ENCODE measurements around the gene SHLD2. TPM values are rescaled to one million over a fixed set of nuclear protein-coding genes. Genes with fewer than 3 reads are reported as not detected.
A peak's percentile ranks its signal among the peaks of the same experiment; 100 is the strongest.

SHLD2 gene
- total RNA-seq, 1 donor from 2014 or later: 28.7 TPM

DNA sequence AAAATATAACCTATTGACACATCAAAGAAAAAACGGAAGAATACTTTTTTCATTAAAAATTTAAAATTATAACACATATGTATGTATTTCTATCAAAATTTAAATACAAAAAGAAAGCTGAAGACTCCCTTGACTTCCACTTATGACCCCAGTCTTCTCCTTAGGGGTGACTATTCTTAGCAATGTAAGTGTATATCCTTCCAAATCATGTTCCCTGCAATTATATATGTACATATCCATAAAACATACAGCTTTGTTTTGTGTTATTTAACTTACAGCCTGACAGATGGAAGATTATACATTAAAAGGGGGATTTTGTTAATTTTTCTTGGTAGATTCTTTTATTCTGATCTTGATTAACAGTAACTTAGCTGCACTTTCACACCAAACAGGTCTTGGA is 9.5 kb upstream of the SHLD2 start:
- Histone ChIP-seq H3K36me3 (ENCODE audit: control insufficient read depth, insufficient read depth, low read length) (peaks cover 6% of the 10 kb centered on the region), H3K27me3 (ENCODE audit: control insufficient read depth, insufficient read depth, low read length) (no peaks in the 10 kb centered on the region), H3K4me3 (ENCODE audit: low read depth, low read length) (no peak overlapping the region)
- TF ChIP-seq, protein P1, sequence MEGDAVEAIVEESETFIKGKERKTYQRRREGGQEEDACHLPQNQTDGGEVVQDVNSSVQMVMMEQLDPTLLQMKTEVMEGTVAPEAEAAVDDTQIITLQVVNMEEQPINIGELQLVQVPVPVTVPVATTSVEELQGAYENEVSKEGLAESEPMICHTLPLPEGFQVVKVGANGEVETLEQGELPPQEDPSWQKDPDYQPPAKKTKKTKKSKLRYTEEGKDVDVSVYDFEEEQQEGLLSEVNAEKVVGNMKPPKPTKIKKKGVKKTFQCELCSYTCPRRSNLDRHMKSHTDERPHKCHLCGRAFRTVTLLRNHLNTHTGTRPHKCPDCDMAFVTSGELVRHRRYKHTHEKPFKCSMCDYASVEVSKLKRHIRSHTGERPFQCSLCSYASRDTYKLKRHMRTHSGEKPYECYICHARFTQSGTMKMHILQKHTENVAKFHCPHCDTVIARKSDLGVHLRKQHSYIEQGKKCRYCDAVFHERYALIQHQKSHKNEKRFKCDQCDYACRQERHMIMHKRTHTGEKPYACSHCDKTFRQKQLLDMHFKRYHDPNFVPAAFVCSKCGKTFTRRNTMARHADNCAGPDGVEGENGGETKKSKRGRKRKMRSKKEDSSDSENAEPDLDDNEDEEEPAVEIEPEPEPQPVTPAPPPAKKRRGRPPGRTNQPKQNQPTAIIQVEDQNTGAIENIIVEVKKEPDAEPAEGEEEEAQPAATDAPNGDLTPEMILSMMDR (IDR thresholded peaks at IDR 0.05; ENCODE audit: insufficient read depth, low read length, severe bottlenecking): no peak
- no peak for DNase-seq (ENCODE audit: low read depth)
- FAIRE-seq: no peak

DNA sequence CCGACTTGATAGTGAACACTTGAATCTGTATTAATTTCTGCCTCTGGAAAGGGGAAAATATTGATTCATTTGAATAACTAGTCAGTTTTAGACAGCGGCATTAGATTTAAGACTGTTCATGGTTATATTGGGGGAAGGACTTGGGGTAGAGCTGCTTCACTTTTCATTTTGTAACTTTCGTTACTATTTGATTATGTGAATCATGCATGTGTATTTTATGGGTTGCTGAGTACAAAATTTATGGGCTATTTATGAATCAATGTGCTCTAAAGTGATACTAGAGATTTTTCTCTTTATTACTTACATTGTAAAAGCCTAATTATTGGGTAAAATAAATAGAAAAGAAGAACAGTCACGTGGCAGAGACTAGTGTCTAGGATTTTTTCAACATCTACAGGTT is 5.3 kb upstream of the SHLD2 start:
- TF ChIP-seq, protein P1 (IDR thresholded peaks at IDR 0.05; ENCODE audit: insufficient read depth, low read length, severe bottlenecking): no peak
- H3K4me3 ChIP-seq (ENCODE audit: low read depth, low read length): no peak overlapping the region
- H3K27me3 ChIP-seq (ENCODE audit: control insufficient read depth, insufficient read depth, low read length): no peaks in the 10 kb centered on the region
- peaks cover 6% of the 10 kb centered on the region for H3K36me3 ChIP-seq (ENCODE audit: control insufficient read depth, insufficient read depth, low read length)
- no peak for FAIRE-seq
- DNase-seq (ENCODE audit: low read depth): no peak

DNA sequence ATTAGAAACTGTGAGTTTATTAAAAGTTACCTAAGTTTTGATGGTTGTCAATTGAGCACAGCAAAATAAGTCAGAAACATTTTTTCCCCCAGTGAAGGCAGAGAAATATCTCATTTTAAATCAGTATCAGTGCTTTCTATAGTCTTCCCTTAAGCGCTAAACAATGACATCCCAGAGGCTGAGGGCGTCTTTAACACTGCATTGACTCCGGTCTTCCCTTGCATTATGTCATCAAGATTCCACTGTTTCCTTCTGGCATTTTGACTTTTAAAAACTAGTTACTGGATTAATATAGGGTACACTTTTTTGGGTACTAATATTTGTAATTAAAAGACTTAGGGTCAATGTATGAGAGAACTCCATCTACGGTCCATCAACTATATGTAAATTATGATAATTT is 4.2 kb upstream of the SHLD2 start:
- TF ChIP-seq, protein P1 (IDR thresholded peaks at IDR 0.05; ENCODE audit: insufficient read depth, low read length, severe bottlenecking): no peak
- FAIRE-seq (no peak), DNase-seq (ENCODE audit: low read depth) (no peak)
- no peak overlapping the region for H3K4me3 ChIP-seq (ENCODE audit: low read depth, low read length)
- H3K36me3 ChIP-seq (ENCODE audit: control insufficient read depth, insufficient read depth, low read length): peaks cover 6% of the 10 kb centered on the region
- no peaks in the 10 kb centered on the region for H3K27me3 ChIP-seq (ENCODE audit: control insufficient read depth, insufficient read depth, low read length)

DNA sequence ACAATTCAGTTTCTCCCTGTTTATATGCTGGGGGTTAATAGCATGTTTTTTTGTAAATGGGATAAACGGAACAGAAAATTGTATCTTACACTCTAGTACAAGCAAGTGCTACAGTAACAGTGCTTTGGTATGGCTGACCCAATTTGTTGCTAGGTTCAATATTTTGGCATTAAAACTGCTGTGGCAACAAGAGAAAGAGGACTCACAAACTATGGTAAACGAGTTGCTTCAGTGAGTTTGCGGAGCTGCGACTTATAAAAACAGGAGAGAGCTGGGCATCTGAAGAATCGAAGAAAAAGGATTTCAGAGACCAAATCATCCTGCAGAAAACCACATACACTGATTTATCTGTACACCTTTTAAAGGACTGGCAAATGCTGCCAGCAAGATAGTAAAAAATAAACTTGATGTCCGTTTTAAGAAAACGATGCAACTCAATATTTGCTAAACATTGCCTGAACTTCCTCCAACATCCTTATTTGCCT is 2.6 kb upstream of the SHLD2 start:
- peak overlapping the region; percentile 82 for H3K4me3 ChIP-seq (ENCODE audit: low read depth, low read length)
- FAIRE-seq: no peak
- H3K36me3 ChIP-seq (ENCODE audit: control insufficient read depth, insufficient read depth, low read length): peaks cover 4% of the 10 kb centered on the region
- TF ChIP-seq, protein P1 (IDR thresholded peaks at IDR 0.05; ENCODE audit: insufficient read depth, low read length, severe bottlenecking): no peak
- DNase-seq (ENCODE audit: low read depth): peak; percentile 34
- no peaks in the 10 kb centered on the region for H3K27me3 ChIP-seq (ENCODE audit: control insufficient read depth, insufficient read depth, low read length)

DNA sequence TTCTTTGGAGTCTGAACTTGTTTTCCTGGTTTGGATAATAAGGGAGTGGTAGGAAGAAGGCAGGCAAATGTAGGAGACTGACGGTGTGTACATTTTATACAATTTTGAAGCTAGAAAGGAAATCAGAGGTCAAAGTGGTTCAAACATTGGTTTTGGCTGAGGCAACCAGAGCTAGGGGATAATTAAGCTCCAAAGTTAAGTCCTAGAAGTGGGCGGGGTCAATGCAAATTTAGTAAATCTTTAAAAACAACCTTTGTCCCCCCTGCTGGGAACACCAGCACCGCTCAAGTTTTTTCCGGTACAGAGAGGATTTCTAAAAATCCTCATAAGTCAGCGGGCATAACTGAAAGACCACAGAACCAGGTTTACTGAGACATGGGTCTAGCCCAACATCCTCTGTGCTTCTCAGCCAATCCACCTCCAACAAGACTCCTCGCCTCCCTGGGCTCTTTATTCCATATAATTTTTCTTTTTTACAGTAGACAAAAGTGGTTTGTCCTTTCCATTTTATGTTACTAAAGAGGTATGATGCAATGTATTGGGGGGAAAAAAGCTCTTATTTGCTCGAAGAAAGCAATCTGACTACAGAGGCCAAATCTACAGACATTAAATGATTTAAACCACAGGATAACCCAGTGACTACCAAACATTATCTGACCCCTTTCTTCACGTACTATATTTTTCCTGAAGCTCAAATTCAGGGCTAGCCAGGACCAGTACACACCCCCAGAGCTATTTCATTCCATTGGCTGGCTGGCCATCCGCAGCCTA is 2.0 kb upstream of the SHLD2 start:
- H3K4me3 ChIP-seq (ENCODE audit: low read depth, low read length): peak overlapping the region; percentile 82
- H3K36me3 ChIP-seq (ENCODE audit: control insufficient read depth, insufficient read depth, low read length): peaks cover 2% of the 10 kb centered on the region
- TF ChIP-seq, protein P1 (IDR thresholded peaks at IDR 0.05; ENCODE audit: insufficient read depth, low read length, severe bottlenecking): no peak
- FAIRE-seq (no peak), DNase-seq (ENCODE audit: low read depth) (peak; percentile 63)
- no peaks in the 10 kb centered on the region for H3K27me3 ChIP-seq (ENCODE audit: control insufficient read depth, insufficient read depth, low read length)
